Measurements from ENCODE around the gene OLFM2. TPM values are rescaled to one million over a fixed set of nuclear protein-coding genes. Genes with fewer than 3 reads are reported as not detected.

The OLFM2 gene
- total RNA-seq, 1 experiment from 2014 or later: 75.6 TPM

- Histone ChIP-seq H3K9ac (ENCODE audit: extremely low read depth, insufficient read length, low read length) (no peak overlapping the region), H3K79me2 (ENCODE audit: insufficient read depth, low read length) (no peaks in the 10 kb centered on the region), H4K91ac (ENCODE audit: insufficient read length, low read depth, low read length) (no peak overlapping the region), H2AK5ac (ENCODE audit: insufficient read length, low read length) (no peak overlapping the region), H2BK12ac (ENCODE audit: insufficient read length, low read depth, low read length) (no peak overlapping the region), H2BK5ac (ENCODE audit: insufficient read length, low read length) (no peak overlapping the region), H3K27me3 (ENCODE audit: insufficient read depth, low read length) (no peaks in the 10 kb centered on the region), H3K23me2 (ENCODE audit: insufficient read length, low read depth, low read length, poor library complexity, severe bottlenecking) (peaks cover 2% of the 10 kb centered on the region), H2AFZ (ENCODE audit: low read length) (no peak overlapping the region), H4K20me1 (ENCODE audit: control insufficient read depth, insufficient read depth, insufficient read length) (no peaks in the 10 kb centered on the region), H4K5ac (ENCODE audit: insufficient read length, low read depth, low read length) (no peak overlapping the region), H2BK15ac (ENCODE audit: low read depth, low read length) (no peak overlapping the region), H3K14ac (ENCODE audit: insufficient read depth, low read length) (no peak overlapping the region), H3K9me3 (ENCODE audit: control insufficient read depth, low read depth, low read length) (no peaks in the 10 kb centered on the region), H2BK20ac (ENCODE audit: low read depth, low read length, poor library complexity, severe bottlenecking) (no peak overlapping the region), H3K56ac (ENCODE audit: insufficient read length, low read depth, low read length) (no peak overlapping the region), H2BK120ac (ENCODE audit: low read depth, low read length, poor library complexity, severe bottlenecking) (no peak overlapping the region), H3K27ac (ENCODE audit: insufficient read length, low read depth, low read length) (no peak overlapping the region), H3K23ac (ENCODE audit: insufficient read length, low read depth, low read length) (no peak overlapping the region), H3K4ac (ENCODE audit: low read depth, low read length) (no peak overlapping the region), H3K79me1 (ENCODE audit: insufficient read depth, low read depth, low read length, poor library complexity, severe bottlenecking) (no peaks in the 10 kb centered on the region), H4K8ac (replicated peaks; ENCODE audit: insufficient read length, low read depth, low read length) (no peak overlapping the region), H3K4me1 (ENCODE audit: insufficient read depth, low read length) (peaks cover 5% of the 10 kb centered on the region; the same call in 1 of the 2 replicates), H3K4me2 (ENCODE audit: insufficient read depth, insufficient read length, low read length) (no peak overlapping the region), H3K18ac (ENCODE audit: insufficient read length, low read depth, low read length) (no peak overlapping the region), H3T11ph (ENCODE audit: low read length) (no peak overlapping the region)
- peaks cover 18 to 37% of the 10 kb centered on the region in 2 experiments for H3K4me1 Mint-ChIP-seq
- peaks cover 5% of the 10 kb centered on the region for H3K27me3 Mint-ChIP-seq (ENCODE audit: low read depth)
- no peak overlapping the region for H3K27ac Mint-ChIP-seq
- no peak for TF ChIP-seq CTCF (conservative IDR thresholded peaks at IDR 0.05)
- WGBS (ENCODE audit: extremely low coverage, insufficient read length, low lambda C conversion rate): no CpG with 5 or more reads among the region's 3 CpGs
- no peak overlapping the region for H3K4me3 Mint-ChIP-seq
- no peaks in the 10 kb centered on the region for H3K9me3 Mint-ChIP-seq
- peaks cover 0 to 7% (median 2%) of the 10 kb centered on the region in 3 experiments; a peak in 1 of 7 replicates for H3K36me3 Mint-ChIP-seq (ENCODE audit: insufficient read depth in 1 of 3, low read depth in 3 of 3)
- DNase-seq: no peak
Observed at GRCh38 chr19:9956956-9957355, 20.6 kb upstream of the OLFM2 start.
